ENCODE measurements around the gene CDC6. TPM values are rescaled to one million over a fixed set of nuclear protein-coding genes. Genes with fewer than 3 reads are reported as not detected.

Gene CDC6
- total and polyA plus RNA-seq, 4 donors = 6.7 to 12.9 (median 11.0) TPM

GRCh38 chr17:40349895-40350688 lies 62.4 kb downstream of the CDC6 start:
- 19% methylated on average over 18 of the region's 19 CpGs for WGBS (ENCODE audit: insufficient coverage)
- Histone ChIP-seq H3K27ac (ENCODE audit: low read depth, low read length) (peak overlapping the region; percentile 91), H3K9me3 (ENCODE audit: control insufficient read depth, insufficient read depth, low read length) (no peaks in the 10 kb centered on the region), H3K36me3 (ENCODE audit: control insufficient read depth, insufficient read depth, low read length) (peaks cover 61% of the 10 kb centered on the region), H3K4me3 (ENCODE audit: low read depth, low read length) (peak overlapping the region; percentile 2), H3K4me1 (ENCODE audit: control insufficient read depth, insufficient read depth, low read length) (peaks cover 92% of the 10 kb centered on the region), H3K27me3 (ENCODE audit: control insufficient read depth, insufficient read depth, low read length) (no peaks in the 10 kb centered on the region)
- peak in 5 of 6 donors; percentile 86 to 97 (median 88) for DNase-seq (ENCODE audit: low read depth in 4 of 6, low spot score in 6 of 6)

GRCh38 chr17:40350689-40351358 lies 63.1 kb downstream of the CDC6 start:
- Histone ChIP-seq H3K4me1 (ENCODE audit: control insufficient read depth, insufficient read depth, low read length) (peaks cover 92% of the 10 kb centered on the region), H3K9me3 (ENCODE audit: control insufficient read depth, insufficient read depth, low read length) (no peaks in the 10 kb centered on the region), H3K27ac (ENCODE audit: low read depth, low read length) (peak overlapping the region; percentile 91), H3K27me3 (ENCODE audit: control insufficient read depth, insufficient read depth, low read length) (no peaks in the 10 kb centered on the region), H3K36me3 (ENCODE audit: control insufficient read depth, insufficient read depth, low read length) (peaks cover 69% of the 10 kb centered on the region), H3K4me3 (ENCODE audit: low read depth, low read length) (no peak overlapping the region)
- DNase-seq (ENCODE audit: low read depth in 4 of 6, low spot score in 6 of 6) = peak in 2 of 6 donors; percentile 89 to 96
- 7% methylated on average over 8 of the region's 17 CpGs for WGBS (ENCODE audit: insufficient coverage)

GRCh38 chr17:40351359-40352236 lies 63.9 kb downstream of the CDC6 start:
- Histone ChIP-seq H3K9me3 (ENCODE audit: control insufficient read depth, insufficient read depth, low read length) (no peaks in the 10 kb centered on the region), H3K4me3 (ENCODE audit: low read depth, low read length) (no peak overlapping the region), H3K27ac (ENCODE audit: low read depth, low read length) (peak overlapping the region; percentile 91), H3K27me3 (ENCODE audit: control insufficient read depth, insufficient read depth, low read length) (no peaks in the 10 kb centered on the region), H3K4me1 (ENCODE audit: control insufficient read depth, insufficient read depth, low read length) (peaks cover 92% of the 10 kb centered on the region), H3K36me3 (ENCODE audit: control insufficient read depth, insufficient read depth, low read length) (peaks cover 76% of the 10 kb centered on the region)
- 26% methylated on average over 23 of the region's 27 CpGs for WGBS (ENCODE audit: insufficient coverage)
- peak in 1 of 6 donors; percentile 30 for DNase-seq (ENCODE audit: low read depth in 4 of 6, low spot score in 6 of 6)

GRCh38 chr17:40352237-40352778 lies 64.6 kb downstream of the CDC6 start:
- H3K9me3 ChIP-seq (ENCODE audit: control insufficient read depth, insufficient read depth, low read length) = no peaks in the 10 kb centered on the region
- WGBS (ENCODE audit: insufficient coverage) = 71% methylated on average over 7 of the region's 7 CpGs
- H3K4me1 ChIP-seq (ENCODE audit: control insufficient read depth, insufficient read depth, low read length) = peaks cover 92% of the 10 kb centered on the region
- H3K4me3 ChIP-seq (ENCODE audit: low read depth, low read length) = no peak overlapping the region
- peaks cover 81% of the 10 kb centered on the region for H3K36me3 ChIP-seq (ENCODE audit: control insufficient read depth, insufficient read depth, low read length)
- peak in 1 of 6 donors; percentile 1 for DNase-seq (ENCODE audit: low read depth in 4 of 6, low spot score in 6 of 6)
- H3K27ac ChIP-seq (ENCODE audit: low read depth, low read length) = peak overlapping the region; percentile 91
- H3K27me3 ChIP-seq (ENCODE audit: control insufficient read depth, insufficient read depth, low read length) = no peaks in the 10 kb centered on the region

GRCh38 chr17:40352779-40353394 lies 65.2 kb downstream of the CDC6 start:
- WGBS (ENCODE audit: insufficient coverage) = 76% methylated on average over 7 of the region's 9 CpGs
- Histone ChIP-seq H3K27ac (ENCODE audit: low read depth, low read length) (no peak overlapping the region), H3K36me3 (ENCODE audit: control insufficient read depth, insufficient read depth, low read length) (peaks cover 84% of the 10 kb centered on the region), H3K4me1 (ENCODE audit: control insufficient read depth, insufficient read depth, low read length) (peaks cover 92% of the 10 kb centered on the region), H3K9me3 (ENCODE audit: control insufficient read depth, insufficient read depth, low read length) (no peaks in the 10 kb centered on the region), H3K27me3 (ENCODE audit: control insufficient read depth, insufficient read depth, low read length) (no peaks in the 10 kb centered on the region), H3K4me3 (ENCODE audit: low read depth, low read length) (no peak overlapping the region)
- peak in 1 of 6 donors; percentile 1 for DNase-seq (ENCODE audit: low read depth in 4 of 6, low spot score in 6 of 6)

Other genes starting within 250 kb of the CDC6 start
- gene MED24, start 233.5 kb upstream of the CDC6 start, total RNA-seq = 10 to 100 TPM; 50.3 to 50.7 TPM
- 100 to 1,000 TPM; 120 to 140 TPM for gene MED24, start 233.5 kb upstream of the CDC6 start, polyA plus RNA-seq (ENCODE audit: insufficient read length in 2 of 2)
- gene THRA, start 224.9 kb upstream of the CDC6 start, total RNA-seq = 100 to 1,000 TPM in 1 of 2 donors, 10 to 100 TPM in 1; 80.1 to 151 TPM
- 100 to 1,000 TPM; 243 to 252 TPM for gene THRA, start 224.9 kb upstream of the CDC6 start, polyA plus RNA-seq (ENCODE audit: insufficient read length in 2 of 2)
- gene NR1D1, start 187.3 kb upstream of the CDC6 start, total RNA-seq = 1 to 10 TPM; 3.3 to 3.5 TPM
- 10 to 100 TPM; 11.6 to 12.4 TPM for gene NR1D1, start 187.3 kb upstream of the CDC6 start, polyA plus RNA-seq (ENCODE audit: insufficient read length in 2 of 2)
- gene MSL1, start 165.9 kb upstream of the CDC6 start, total RNA-seq = 100 to 1,000 TPM in 1 of 2 donors, 10 to 100 TPM in 1; 89.4 to 121 TPM
- 100 to 1,000 TPM; 166 to 168 TPM for gene MSL1, start 165.9 kb upstream of the CDC6 start, polyA plus RNA-seq (ENCODE audit: insufficient read length in 2 of 2)
- gene CASC3, start 147.3 kb upstream of the CDC6 start, total RNA-seq = 10 to 100 TPM; 52.0 to 68.4 TPM
- gene CASC3, start 147.3 kb upstream of the CDC6 start, polyA plus RNA-seq (ENCODE audit: insufficient read length in 2 of 2) = 100 to 1,000 TPM; 122 to 133 TPM
- gene RAPGEFL1, start 110.4 kb upstream of the CDC6 start, total RNA-seq = 10 to 100 TPM; 10.6 to 17.7 TPM
- 10 to 100 TPM; 53.0 to 77.1 TPM for gene RAPGEFL1, start 110.4 kb upstream of the CDC6 start, polyA plus RNA-seq (ENCODE audit: insufficient read length in 2 of 2)
- 10 to 100 TPM; 10.7 to 13.2 TPM for gene WIPF2, start 68.6 kb upstream of the CDC6 start, total RNA-seq
- gene WIPF2, start 68.6 kb upstream of the CDC6 start, polyA plus RNA-seq (ENCODE audit: insufficient read length in 2 of 2) = 10 to 100 TPM; 49.2 to 54.3 TPM
- 10 to 100 TPM; 10.2 to 22.7 TPM for gene RARA, start 21.3 kb downstream of the CDC6 start, total RNA-seq
- gene RARA, start 21.3 kb downstream of the CDC6 start, polyA plus RNA-seq (ENCODE audit: insufficient read length in 2 of 2) = 10 to 100 TPM; 51.1 to 54.5 TPM
- under 1 TPM; 0.40 to 0.61 TPM for gene GJD3, start 76.9 kb downstream of the CDC6 start, total RNA-seq
- gene GJD3, start 76.9 kb downstream of the CDC6 start, polyA plus RNA-seq (ENCODE audit: insufficient read length in 2 of 2) = under 1 TPM in 1 of 2 donors, not detected in 1; 0.36 TPM
- gene TOP2A, start 130.0 kb downstream of the CDC6 start, total RNA-seq = 10 to 100 TPM; 60.8 to 68.3 TPM
- 10 to 100 TPM; 73.4 to 79.4 TPM for gene TOP2A, start 130.0 kb downstream of the CDC6 start, polyA plus RNA-seq (ENCODE audit: insufficient read length in 2 of 2)
- 100 to 1,000 TPM in 1 of 2 donors, 10 to 100 TPM in 1; 53.1 to 110 TPM for gene IGFBP4, start 155.6 kb downstream of the CDC6 start, total RNA-seq
- 10 to 100 TPM; 67.8 to 98.3 TPM for gene IGFBP4, start 155.6 kb downstream of the CDC6 start, polyA plus RNA-seq (ENCODE audit: insufficient read length in 2 of 2)
- not detected for gene TNS4, start 213.7 kb downstream of the CDC6 start, total RNA-seq
- gene TNS4, start 213.7 kb downstream of the CDC6 start, polyA plus RNA-seq (ENCODE audit: insufficient read length in 2 of 2) = under 1 TPM in 1 of 2 donors, not detected in 1; 0.29 TPM

Data from spinal cord (tissue), 10 donors.